NCI-H128 (cell line): Measurements from ENCODE around the gene FUT2.
"Not testable (repeated sequence)": the region's sequence is repeated elsewhere in the genome, so short reads cannot be mapped to it uniquely, and the experiment has no call there.

Experiments used
- DNase-seq: peaks from one replicate; lab custom pipeline; 2025; ENCODE audit not compliant: unreplicated experiment; lab: John Stamatoyannopoulos, UW

The FUT2 gene

DNA sequence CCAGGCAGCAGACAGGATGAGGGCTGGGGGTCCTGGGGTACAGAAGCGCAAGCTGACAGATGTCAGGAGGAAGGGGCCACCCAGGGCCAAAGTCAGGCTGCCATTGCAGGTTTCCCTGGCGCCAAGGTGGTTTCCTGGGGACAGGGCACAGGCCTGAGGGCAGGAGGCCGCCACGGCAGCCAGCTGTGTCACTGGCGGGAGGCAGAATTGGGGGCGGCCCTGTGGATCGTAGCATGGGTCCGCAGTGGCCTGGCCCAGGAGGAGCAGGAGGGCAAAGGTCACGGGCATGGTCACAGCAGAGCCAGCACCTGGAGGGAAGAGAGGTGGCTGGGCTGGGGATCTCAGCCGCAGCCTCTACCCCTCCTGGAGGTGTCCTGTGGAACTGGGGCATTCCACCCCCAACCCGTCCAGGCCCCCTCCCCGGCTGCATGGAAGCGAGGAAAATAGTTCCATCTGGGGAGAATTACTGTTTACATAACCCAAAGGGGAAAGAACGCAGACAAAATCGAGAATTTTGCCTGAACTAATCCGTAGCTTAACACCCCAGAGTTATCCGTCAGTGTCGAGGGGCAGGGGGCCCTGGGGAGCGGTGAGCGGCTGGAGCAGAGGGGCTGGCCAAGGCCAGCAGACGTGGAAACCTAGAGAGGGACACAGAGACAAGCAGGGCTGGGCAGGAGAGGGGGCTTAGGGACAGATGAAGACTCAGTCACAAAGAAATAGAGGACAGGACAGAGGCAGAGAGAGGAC, 24.9 kb upstream of the FUT2 start:
- DNase-seq: no peak

DNA sequence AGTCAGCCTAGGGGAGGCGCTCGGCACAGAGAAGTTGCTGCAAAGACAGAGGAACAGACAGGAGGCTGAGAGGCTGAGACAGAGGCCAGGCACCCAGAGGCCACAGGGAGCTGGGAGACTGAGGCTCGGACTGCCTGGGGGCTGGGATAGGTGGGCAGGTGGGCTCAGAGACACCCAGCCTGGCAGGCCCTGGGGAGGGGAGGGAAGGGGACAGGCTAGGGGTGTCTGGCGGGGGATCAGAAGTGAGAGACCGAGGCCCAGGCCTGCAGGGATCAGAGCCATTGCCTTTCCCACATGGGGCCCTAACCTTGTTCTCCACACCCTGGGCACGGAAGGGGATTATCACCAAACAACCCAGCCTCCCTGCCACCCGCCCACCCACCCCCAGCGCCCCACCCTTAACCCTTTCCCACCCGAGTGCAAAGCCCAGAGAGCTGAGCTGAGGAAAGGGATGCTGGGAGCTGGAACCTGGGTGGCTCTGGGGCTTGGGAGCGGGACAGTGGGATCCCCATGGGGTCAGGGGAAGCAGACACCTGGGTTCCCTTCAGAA, 24.2 kb upstream of the FUT2 start:
- DNase-seq: no peak

DNA sequence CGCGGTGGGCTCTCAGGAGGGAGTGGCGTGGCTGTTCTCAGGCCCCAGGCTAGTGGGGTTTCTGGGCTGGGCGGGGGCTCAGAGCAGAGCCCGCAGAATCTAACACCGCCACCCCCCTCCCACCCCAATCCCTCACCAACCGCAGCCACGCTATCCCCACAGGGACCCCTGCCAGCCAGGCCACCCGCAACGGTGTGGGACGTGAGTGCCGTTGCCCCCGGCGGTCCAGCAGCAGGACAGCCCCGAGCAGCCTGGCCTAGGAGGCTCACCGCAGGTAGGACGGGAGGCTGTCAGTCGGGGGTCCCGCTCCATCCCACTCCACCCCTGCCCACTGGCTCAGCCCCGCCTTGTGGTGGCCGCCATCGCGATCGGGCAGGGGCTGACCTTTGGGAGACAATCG, 22.8 kb upstream of the FUT2 start, which contains the start of gene NTN5:
NTN5 (minus strand) TSS at position 24 of the 400 bp plus-strand sequence. CDS start 2,031 bp downstream, outside the sequence.
- no peak for DNase-seq

DNA sequence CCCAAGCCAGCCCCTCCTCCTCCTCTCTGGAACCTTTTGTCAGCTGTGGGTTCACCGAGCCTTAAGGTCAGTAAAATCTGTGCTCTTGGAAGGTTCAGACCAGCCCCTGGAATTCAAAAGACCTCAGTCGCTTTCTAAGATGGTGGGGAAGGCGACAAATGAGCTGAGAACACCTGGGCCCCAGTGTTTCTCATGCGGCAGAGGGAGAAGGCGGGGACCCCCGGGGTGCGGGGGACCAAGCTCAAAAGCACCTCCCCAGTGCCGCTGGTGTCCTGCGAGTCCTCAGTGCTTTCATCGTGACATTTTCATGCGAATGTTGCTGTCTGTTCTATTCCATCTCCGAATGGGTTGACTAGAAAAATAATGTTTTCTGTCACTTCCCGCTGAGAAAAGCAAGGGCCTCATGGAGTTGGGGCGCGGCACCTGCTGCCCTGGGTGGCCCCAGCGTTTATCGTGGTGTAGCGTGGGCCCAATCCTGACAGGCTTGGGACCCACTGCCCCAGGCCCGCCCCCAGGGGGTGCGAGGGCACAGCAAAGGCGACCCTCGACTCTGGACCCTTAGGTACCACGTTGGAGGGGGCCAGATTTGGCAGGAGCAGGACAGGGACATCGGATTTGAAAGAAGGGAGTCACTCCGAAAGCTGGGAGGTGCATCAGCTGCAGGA, 22.2 kb upstream of the FUT2 start:
- no peak for DNase-seq

DNA sequence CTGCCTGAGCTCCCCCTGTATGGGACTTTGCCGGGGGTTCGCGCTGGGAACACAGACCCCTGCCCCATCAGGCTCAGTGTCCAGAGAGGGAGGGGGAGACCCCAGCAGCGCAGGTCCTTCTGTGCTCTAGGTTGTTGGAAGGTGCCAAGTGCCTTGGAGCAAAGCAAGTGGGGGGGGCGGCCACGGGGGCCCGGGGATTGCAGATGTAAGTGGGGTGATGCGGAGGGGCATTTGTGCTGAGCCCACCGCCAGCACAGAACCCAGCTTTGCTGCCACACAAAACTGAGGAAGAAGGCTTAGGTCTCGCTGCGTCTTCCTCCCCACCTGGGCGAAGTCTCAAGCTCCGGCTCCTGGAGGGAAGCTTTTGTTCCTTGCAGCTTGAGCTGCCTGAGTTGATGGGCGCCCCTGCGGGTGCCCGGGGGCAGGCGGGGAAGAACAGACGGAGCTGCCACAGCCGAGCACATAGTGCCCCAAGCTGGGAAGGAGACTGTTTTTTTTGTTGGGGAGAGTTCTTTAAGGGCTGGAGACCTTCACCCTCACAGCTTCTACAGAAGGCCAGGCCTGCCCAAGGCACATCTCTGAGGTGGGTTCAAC, 21.5 kb upstream of the FUT2 start:
- DNase-seq: no peak

DNA sequence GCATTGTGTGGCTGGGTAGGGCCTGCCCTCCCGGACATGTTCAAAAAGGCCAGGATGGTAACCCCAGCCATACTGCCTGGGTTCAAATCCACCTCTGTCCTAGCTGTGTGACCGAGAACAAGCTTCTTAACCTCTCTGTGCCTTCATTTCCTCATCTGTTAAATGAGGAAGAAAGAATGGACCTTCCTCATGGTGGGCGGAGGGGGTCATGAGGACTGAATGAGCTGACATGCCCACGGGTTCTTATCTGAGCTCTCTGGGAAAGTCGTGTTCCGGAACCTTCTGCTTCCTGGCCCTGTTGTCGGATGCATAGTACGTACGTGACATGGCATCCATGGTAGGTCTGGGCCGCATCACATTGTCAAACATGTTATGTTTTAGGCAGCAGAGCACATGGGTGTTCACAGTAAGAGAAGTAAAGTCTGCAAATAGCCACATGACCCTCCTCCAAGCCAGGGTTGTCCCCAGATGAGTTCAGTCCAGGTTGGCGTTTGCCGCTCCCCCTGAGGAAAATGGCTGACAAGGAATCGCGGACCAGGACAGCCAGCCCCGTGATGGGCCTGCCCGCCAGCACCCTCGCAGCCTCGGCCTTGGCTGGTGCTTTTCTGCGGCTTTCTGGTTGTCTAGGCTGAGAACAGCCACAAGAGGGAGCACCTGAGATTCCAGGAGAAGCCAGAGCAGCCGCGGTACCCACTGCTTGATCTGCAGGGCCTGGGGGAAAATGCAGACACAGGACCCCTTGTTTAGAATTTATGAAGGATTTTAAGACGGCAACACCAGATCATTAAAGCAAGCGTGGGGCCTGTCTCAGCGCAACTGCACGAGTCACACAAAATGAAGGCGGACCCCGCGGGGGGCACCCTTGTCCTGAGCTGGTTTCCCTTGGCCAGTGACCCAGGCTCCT, 20.6 kb upstream of the FUT2 start:
- DNase-seq: peak; percentile 77

DNA sequence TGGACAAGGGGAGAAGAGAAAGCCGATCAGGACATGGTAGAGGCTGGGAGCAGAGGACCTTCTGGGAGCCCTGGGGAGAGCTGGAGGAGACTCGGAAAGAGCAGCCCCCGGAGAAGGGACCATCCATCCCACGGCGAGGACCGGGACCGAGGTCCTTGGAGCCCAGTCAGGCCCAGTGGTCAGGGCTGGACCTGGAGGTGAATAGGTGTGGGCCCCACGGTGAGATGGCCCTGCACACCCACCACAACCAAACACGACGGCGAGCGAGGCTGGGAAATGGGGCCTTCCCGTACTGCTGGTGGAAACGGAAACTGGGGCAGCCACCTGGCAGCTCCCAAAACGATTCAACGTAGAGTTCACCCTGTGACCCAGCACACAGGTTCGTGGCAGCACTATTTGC, 19.3 kb upstream of the FUT2 start:
- DNase-seq: no peak

DNA sequence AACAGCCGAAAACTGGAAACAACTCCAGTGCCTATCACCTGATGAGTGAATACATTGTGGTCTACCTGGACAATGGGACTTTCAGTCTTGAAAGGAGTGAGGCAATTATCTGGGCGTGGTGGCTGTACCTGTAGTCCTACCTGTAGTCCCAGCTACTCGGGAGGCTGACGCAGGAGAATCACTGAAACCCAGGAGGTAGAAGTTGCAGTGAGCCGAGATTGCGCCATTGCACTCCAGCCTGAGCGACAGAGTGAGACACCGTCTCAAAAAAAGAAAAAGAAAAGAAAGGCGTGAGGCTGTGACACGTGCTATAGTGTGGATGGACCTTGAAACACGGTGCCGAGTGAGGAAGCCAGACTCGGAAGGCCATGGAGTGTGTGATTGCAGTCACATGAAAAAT, 18.9 kb upstream of the FUT2 start:
- DNase-seq: no peak

DNA sequence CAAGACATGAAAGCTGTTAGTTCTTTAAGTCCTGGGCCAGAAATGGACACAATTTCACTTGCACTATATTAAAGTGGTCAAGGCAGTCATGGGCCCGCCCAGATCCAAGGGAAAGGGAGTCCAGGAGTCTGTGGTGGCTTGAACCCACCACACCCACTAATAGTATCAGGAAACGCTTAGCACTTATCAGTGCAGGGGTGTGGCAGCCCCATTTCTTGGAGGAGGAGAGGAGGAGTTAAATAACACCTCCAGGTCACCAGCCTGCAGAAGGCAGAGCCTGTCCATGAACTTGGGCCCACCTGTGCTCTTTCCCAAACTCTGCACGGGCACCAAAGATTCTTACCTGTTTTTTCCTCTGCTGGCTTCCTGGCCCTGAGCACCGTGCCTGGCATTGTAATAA, 17.6 kb upstream of the FUT2 start:
- DNase-seq: no peak

DNA sequence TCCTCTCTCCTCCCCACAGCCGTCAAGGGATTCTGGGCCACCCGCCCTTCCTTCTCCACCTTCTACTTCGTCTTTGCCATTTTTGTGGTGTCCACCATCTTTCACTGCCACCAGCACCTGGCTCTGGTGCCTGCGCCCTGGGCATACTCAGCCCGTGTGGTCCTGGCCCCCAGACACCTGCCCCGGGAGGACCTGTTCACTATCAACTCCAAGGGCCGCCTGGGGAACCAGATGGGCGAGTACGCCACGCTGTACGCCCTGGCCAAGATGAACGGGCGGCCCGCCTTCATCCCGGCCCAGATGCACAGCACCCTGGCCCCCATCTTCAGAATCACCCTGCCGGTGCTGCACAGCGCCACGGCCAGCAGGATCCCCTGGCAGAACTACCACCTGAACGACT, 15.8 kb upstream of the FUT2 start:
- not testable (repeated sequence) for DNase-seq

DNA sequence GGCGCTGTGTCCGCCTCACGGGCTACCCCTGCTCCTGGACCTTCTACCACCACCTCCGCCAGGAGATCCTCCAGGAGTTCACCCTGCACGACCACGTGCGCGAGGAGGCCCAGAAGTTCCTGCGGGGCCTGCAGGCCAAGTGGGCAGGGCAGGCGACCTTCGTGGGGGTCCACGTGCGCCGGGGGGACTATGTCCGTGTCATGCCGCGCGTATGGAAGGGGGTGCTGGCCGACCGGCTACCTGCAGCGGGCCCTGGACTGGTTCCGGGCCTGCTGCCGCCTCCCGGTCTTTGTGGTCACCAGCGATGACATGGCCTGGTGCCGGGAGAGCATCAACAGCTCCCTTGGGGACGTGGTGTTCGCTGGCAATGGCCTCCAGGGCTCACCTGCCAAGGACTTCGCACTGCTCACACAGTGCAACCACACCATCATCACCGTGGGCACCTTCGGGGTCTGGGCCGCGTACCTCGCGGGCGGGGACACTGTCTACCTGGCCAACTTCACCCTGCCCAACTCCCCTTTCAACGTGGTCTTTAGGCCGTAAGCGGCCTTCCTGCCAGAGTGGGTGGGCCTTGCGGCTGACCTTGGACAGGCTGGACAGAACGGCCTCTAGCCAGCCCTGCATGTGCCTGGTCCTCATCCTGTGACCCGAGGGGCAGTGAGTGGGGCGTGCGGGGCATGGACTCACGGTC, 15.2 kb upstream of the FUT2 start:
- DNase-seq: no peak

DNA sequence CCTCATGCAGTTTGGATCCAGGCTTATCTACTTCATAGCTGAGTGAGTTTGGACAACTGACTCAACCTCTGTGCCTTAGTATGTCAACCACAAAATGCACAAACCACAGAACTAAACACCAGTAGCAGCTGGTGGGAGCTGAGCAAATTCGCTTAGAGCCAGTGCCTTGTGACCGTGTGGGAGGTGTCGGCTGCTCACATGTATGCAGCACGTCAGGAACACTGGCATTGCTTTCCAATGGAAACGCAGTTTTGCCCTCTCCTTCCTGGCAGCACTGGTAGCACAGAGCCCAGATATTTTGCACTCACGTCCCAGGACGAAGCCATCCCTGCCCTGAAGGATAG, 14.7 kb upstream of the FUT2 start:
- no peak for DNase-seq

DNA sequence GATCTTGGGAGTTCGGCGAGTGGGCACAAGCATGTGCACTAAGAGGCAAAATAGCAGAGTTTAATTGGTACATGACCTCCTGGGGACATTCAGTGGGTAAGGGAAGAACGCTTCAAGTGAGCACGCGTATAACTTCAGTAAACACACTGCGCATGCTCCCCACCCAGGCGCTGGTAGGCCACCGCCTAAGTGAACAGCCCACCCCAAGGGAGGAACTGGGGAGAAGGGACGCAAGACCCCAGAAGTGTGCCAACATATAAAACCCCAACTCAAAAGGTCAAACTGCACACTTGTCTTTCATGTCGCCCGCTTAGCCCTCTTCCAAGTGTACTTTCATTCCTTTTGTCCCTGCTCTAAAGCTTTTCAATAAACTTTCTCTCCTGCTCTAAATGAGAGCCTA, 12.4 kb upstream of the FUT2 start:
- no peak for DNase-seq

DNA sequence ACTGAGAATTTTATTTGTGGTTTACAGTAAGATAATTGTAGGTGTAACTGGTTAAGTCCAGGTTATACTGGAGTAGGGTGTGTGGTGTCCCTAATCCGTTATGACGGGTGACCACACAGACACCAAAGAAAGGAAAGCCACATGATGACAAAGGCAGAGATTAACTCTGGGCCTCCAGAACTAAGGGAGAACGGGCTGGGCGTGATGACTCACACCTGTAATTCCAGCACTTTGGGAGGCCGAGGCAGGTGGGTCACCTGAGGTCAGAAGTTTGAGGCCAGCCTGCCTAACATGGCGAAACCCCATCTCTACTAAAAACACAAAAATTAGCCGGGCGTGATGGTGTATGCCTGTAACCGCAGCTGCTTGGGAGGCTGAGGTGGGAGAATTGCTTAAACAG, 10.2 kb upstream of the FUT2 start:
- DNase-seq: no peak

DNA sequence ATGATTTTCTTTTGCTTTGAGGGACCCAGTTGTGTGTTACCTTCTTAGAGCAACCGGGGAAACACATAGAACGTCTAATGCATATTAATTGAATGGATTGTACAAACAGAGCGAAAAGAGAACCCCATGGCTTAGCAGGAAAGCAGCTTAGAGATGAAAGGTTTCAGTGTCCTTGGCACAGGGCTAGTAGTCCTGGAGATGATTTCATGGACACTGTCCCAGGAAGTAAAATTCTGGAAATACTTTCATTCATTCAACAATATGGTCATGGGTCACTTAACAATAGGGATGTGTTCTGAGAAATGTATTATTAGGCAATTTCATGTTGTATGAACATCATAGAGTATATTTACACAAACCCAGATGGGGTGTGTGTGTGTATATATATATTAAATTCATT, 9.7 kb upstream of the FUT2 start:
- DNase-seq: no peak

DNA sequence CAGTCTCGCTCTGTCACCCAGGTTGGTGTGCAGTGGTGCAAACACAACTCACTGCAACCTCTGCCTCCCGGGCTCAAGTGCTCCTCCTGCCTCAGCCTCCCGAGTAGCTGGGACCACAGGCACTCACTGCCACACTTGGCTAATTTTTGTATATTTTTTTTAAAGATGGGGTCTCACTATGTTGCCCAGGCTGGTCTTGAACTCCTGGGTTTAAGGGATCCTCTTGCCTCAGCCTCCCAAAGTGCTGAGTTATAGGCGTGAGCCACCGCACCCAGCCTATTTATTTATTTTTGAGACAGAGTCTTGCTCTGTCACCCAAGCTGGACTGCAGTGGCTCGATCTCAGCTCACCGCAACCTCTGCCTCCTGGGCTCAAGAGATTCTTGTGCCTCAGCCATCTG, 9.1 kb upstream of the FUT2 start:
- DNase-seq: not testable (repeated sequence)

DNA sequence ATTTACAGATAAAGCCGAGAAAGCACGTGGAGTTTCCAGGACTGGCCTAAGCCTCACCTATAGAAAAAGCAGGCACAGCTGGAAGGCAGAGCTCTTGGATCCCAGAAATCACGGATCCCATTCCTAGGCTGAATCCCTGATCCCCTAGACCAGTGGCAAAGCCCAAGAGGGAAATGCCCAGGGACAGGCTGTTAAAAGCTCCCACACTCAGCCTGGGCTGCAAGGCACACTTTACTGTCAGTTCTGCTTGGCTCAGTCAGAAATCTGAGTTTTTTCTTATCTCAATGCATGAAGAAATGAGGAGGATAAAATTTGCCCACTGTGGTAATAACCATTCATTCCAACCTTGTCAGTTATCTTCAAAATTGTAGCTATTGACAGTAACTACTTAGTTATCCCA, 8.0 kb upstream of the FUT2 start:
- DNase-seq: no peak

DNA sequence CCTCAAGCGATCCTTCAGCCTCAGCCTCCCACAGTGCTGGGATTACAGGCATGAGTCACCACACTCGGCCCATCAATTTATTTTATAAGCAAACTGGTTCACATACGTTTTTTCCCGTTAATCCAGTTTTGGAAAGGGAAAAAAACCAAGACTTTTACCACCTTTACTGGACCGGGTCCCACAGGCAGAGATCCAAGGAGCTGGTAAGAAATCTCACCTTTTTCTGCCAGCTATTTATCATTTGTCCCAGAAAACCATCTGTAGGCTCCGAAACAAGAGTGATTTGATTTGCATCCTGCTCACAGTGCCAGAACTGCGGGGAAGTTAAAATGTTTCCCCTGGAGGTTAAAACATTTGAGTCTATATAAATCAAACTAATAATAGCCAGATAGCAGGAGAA, 6.3 kb upstream of the FUT2 start:
- no peak for DNase-seq

DNA sequence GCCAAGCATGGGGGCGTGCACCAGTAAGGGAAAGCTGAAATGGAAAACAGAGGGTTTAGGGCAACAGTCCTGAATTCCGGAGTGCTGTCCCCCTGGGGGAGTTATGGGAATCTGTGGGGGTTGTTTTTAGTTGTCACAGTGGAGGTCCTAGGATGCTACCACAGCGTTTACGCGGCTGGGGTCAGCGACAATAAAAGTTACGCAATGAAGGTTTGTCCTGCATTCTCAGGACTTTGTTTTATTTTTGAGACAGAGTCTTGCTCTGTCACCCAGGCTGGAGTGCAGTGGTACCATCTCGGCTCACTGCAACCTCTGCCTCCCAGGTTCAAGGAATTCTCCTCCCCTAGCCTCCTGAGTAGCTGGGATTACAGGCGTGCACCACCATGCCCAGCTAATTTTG, 2.1 kb upstream of the FUT2 start:
- DNase-seq: not testable (repeated sequence)

DNA sequence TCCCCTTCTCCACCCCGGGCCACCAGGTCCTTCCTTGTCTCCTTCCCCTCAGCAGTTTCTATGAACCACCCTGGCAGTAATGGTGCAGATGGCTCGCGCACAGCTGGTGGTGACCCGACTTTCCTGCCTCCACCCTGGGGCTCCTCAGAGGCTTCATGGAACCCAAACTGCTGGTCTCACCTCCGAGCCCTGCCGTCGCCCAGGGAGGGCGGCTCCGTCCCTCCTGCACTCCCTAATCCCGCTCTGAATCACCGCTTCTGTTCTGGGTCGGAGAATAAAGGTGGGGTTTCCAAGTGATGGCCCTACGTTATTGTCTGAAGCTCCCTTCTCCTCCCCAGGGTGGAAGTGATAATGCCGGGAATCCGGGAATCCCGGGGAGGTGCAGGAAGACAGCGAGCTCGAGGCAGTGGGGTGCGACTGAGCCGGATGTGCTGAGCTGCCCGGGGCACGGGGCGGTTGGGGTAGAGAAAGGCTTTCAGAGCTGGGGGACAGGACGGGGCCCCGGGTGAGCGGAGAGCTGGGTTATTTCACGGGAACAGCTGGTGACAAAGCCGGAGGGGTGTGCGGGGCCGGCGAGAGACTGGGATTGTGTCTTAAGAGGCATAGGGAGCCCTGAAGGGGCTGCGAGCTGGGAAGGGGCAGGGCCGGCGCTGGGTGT, 711 bp downstream of the FUT2 start:
- DNase-seq: no peak
